ENCODE data around the gene HAPLN1. TPM values are rescaled to one million over a fixed set of nuclear protein-coding genes. Genes with fewer than 3 reads are reported as not detected.

The HAPLN1 gene
- total RNA-seq, 1 experiment from 2014 or later = not detected

DNA sequence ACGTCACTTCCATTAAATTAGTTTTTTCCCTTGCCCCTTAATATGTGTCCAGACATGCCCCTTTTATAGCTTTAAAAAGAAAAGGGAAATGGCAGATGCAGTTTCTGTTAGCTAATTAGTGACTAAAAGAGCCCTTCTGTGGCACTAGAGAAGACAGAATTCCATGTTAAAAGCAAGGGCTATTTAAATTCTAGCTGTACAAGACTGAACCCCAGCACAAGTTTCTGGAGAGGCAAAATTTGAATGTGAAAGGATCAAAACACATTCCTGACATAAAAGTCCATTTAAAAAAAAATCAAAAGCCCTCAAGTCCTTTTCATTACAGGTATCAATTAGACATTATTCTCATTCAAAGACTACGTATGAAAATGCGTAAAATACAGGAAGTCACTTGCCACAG lies 78.7 kb downstream of the HAPLN1 start:
- no peaks in the 10 kb centered on the region for H3K4me1 ChIP-seq (replicated peaks; ENCODE audit: insufficient read depth)
- no peak for DNase-seq
- POLR2A ChIA-PET (ENCODE audit: unreplicated experiment) = interaction anchor here (0.6 kb wide), 1 partner anchor 26 kb away, joined by 17 read pairs; no protein-coding TSS in a partner anchor
- no peak overlapping the region for H3K4me2 ChIP-seq
- CTCF ChIA-PET = no interaction called here
- TF ChIP-seq, protein P1, sequence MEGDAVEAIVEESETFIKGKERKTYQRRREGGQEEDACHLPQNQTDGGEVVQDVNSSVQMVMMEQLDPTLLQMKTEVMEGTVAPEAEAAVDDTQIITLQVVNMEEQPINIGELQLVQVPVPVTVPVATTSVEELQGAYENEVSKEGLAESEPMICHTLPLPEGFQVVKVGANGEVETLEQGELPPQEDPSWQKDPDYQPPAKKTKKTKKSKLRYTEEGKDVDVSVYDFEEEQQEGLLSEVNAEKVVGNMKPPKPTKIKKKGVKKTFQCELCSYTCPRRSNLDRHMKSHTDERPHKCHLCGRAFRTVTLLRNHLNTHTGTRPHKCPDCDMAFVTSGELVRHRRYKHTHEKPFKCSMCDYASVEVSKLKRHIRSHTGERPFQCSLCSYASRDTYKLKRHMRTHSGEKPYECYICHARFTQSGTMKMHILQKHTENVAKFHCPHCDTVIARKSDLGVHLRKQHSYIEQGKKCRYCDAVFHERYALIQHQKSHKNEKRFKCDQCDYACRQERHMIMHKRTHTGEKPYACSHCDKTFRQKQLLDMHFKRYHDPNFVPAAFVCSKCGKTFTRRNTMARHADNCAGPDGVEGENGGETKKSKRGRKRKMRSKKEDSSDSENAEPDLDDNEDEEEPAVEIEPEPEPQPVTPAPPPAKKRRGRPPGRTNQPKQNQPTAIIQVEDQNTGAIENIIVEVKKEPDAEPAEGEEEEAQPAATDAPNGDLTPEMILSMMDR (conservative IDR thresholded peaks at IDR 0.05) = no peak
- no peak for TF ChIP-seq EZH2 (IDR thresholded peaks at IDR 0.05; ENCODE audit: low read depth)
- H3K27ac ChIP-seq = no peak overlapping the region
- H3K4me3 ChIP-seq = no peak overlapping the region
- H3K9me2 ChIP-seq (ENCODE audit: insufficient read depth) = no peaks in the 10 kb centered on the region
- no TSS peak for BruUV-seq (replicated peaks)
- no peaks in the 10 kb centered on the region for H3K27me3 ChIP-seq (ENCODE audit: insufficient read depth, low read depth)
- intact Hi-C loops (cut with micrococcal nuclease; ENCODE audit: unreplicated experiment) = no loop called here
- no peak overlapping the region for H2AFZ ChIP-seq
- H3K36me3 ChIP-seq (ENCODE audit: low read depth) = no peaks in the 10 kb centered on the region
- no peaks in the 10 kb centered on the region for H3F3A ChIP-seq (ENCODE audit: insufficient read depth, low read depth)
- no peaks in the 10 kb centered on the region; the same call in 1 of the 2 replicates for H3K9me3 ChIP-seq (ENCODE audit: insufficient read depth, low read depth)
- H4K20me1 ChIP-seq (ENCODE audit: insufficient read depth) = no peaks in the 10 kb centered on the region
- no peaks in the 10 kb centered on the region for H3K79me2 ChIP-seq (ENCODE audit: low read depth)

DNA sequence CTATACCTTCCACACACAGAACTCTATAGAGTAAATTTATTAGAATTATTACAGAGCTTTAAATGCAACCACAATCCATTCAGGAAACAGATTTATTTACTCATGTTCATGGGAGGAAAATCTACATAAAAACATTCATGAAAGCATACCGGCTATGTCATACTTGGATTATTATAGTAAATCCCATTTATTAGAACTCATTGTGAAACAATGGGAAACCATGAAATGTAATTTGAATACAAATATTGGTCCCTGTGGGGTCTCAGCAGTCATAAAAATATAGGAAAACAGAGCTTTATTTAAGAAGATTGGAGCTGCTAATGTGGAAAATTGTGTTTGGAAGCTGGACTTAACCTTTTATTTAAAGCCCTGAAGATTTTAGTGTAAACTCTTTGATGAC lies 80.7 kb downstream of the HAPLN1 start:
- intact Hi-C loops (cut with micrococcal nuclease; ENCODE audit: unreplicated experiment) = no loop called here
- no peak for DNase-seq
- H3K9me3 ChIP-seq (ENCODE audit: insufficient read depth, low read depth) = no peaks in the 10 kb centered on the region; the same call in 1 of the 2 replicates
- POLR2A ChIA-PET (ENCODE audit: unreplicated experiment) = no interaction called here
- H3K27me3 ChIP-seq (ENCODE audit: insufficient read depth, low read depth) = no peaks in the 10 kb centered on the region
- H2AFZ ChIP-seq = no peak overlapping the region
- H3K79me2 ChIP-seq (ENCODE audit: low read depth) = no peaks in the 10 kb centered on the region
- H3K27ac ChIP-seq = no peak overlapping the region
- no peaks in the 10 kb centered on the region for H3K4me1 ChIP-seq (replicated peaks; ENCODE audit: insufficient read depth)
- H3K9me2 ChIP-seq (ENCODE audit: insufficient read depth) = no peaks in the 10 kb centered on the region
- H3F3A ChIP-seq (ENCODE audit: insufficient read depth, low read depth) = no peaks in the 10 kb centered on the region
- CTCF ChIA-PET = interaction anchor here (0.5 kb wide), 1 partner anchor 1328 kb away, joined by 3 read pairs; no protein-coding TSS in a partner anchor
- no peak overlapping the region for H3K4me2 ChIP-seq
- no peaks in the 10 kb centered on the region for H3K36me3 ChIP-seq (ENCODE audit: low read depth)
- no peak for TF ChIP-seq EZH2 (IDR thresholded peaks at IDR 0.05; ENCODE audit: low read depth)
- BruUV-seq (replicated peaks) = no TSS peak
- no peak overlapping the region for H3K4me3 ChIP-seq
- H4K20me1 ChIP-seq (ENCODE audit: insufficient read depth) = no peaks in the 10 kb centered on the region

DNA sequence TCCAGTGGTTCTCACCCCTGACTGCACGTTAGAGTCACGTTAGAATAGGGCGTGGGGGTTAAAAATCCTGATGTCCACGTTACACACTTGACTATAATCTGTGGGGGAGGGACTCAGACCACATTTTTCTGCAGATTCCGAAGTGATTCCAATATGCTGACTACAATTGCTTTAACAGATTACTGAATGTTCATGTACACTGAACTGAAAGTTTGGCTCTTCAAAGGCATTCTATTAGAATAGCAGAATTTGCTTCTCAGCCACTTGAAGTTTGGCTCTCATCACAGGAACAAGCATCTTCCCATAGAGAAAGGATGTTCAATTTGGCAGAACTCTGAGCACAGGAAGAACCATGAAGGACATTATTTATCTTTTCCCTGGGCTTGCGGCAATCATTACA lies 84.5 kb downstream of the HAPLN1 start:
- no peak for TF ChIP-seq EZH2 (IDR thresholded peaks at IDR 0.05; ENCODE audit: low read depth)
- TF ChIP-seq, protein P1 (conservative IDR thresholded peaks at IDR 0.05) = no peak
- no TSS peak for BruUV-seq (replicated peaks)
- POLR2A ChIA-PET (ENCODE audit: unreplicated experiment) = no interaction called here

DNA sequence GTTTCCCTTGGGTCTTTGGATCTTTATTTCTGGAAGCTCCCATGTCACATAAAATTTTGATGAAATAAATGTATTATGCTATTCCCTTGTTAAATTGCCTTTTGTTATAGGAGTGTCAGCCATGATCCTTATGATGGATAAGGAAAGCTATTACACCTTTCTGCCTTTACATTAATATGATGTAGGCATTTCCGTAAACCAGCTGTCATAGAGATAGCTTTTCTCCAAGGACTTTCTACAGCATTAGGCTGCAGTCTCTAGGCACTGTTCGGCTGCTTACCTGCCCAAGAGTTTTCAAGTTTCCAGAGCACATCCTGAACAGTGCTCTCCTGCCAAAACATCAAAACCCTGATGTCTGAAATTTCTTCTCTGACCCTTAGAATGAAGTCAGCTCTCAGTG lies 87.4 kb downstream of the HAPLN1 start:
- ChIA-PET CTCF (no interaction called here), POLR2A (ENCODE audit: unreplicated experiment) (no interaction called here)
- intact Hi-C loops (cut with micrococcal nuclease; ENCODE audit: unreplicated experiment) = loop anchor here (1.0 to 2.0 kb wide), 2 partner anchors 68 to 1276 kb away; no protein-coding TSS in a partner anchor
- no TSS peak for BruUV-seq (replicated peaks)
- H3K27me3 ChIP-seq (ENCODE audit: insufficient read depth, low read depth) = no peaks in the 10 kb centered on the region
- no peak for DNase-seq
- H4K20me1 ChIP-seq (ENCODE audit: insufficient read depth) = no peaks in the 10 kb centered on the region
- H3K36me3 ChIP-seq (ENCODE audit: low read depth) = no peaks in the 10 kb centered on the region
- H3K4me3 ChIP-seq = no peak overlapping the region
- H3K4me1 ChIP-seq (replicated peaks; ENCODE audit: insufficient read depth) = peaks cover 12% of the 10 kb centered on the region
- peak overlapping the region; percentile 31; the same call in 1 of the 2 replicates for H3K27ac ChIP-seq
- no peaks in the 10 kb centered on the region for H3K79me2 ChIP-seq (ENCODE audit: low read depth)
- peaks cover 13% of the 10 kb centered on the region; the same call in 1 of the 2 replicates for H3F3A ChIP-seq (ENCODE audit: insufficient read depth, low read depth)
- no peak for TF ChIP-seq EZH2 (IDR thresholded peaks at IDR 0.05; ENCODE audit: low read depth)
- TF ChIP-seq, protein P1 (conservative IDR thresholded peaks at IDR 0.05) = no peak
- H2AFZ ChIP-seq = no peak overlapping the region
- no peaks in the 10 kb centered on the region; the same call in 1 of the 2 replicates for H3K9me3 ChIP-seq (ENCODE audit: insufficient read depth, low read depth)
- no peaks in the 10 kb centered on the region for H3K9me2 ChIP-seq (ENCODE audit: insufficient read depth)
- peak overlapping the region; percentile 28; the same call in 1 of the 2 replicates for H3K4me2 ChIP-seq

More for the DNA sequence above, 84.5 kb downstream of the HAPLN1 start:
- no peaks in the 10 kb centered on the region for H4K20me1 ChIP-seq (ENCODE audit: insufficient read depth)
- DNase-seq = no peak
- peaks cover 13% of the 10 kb centered on the region; the same call in 1 of the 2 replicates for H3F3A ChIP-seq (ENCODE audit: insufficient read depth, low read depth)
- peaks cover 12% of the 10 kb centered on the region for H3K4me1 ChIP-seq (replicated peaks; ENCODE audit: insufficient read depth)
- H3K27me3 ChIP-seq (ENCODE audit: insufficient read depth, low read depth) = no peaks in the 10 kb centered on the region
- H2AFZ ChIP-seq = peak overlapping the region; percentile 26; the same call in 1 of the 2 replicates
- H3K9me3 ChIP-seq (ENCODE audit: insufficient read depth, low read depth) = no peaks in the 10 kb centered on the region; the same call in 1 of the 2 replicates
- H3K36me3 ChIP-seq (ENCODE audit: low read depth) = no peaks in the 10 kb centered on the region
- H3K4me2 ChIP-seq = no peak overlapping the region
- intact Hi-C loops (cut with micrococcal nuclease; ENCODE audit: unreplicated experiment) = no loop called here
- H3K79me2 ChIP-seq (ENCODE audit: low read depth) = no peaks in the 10 kb centered on the region
- no peak overlapping the region for H3K4me3 ChIP-seq
- CTCF ChIA-PET = no interaction called here
- H3K9me2 ChIP-seq (ENCODE audit: insufficient read depth) = no peaks in the 10 kb centered on the region
- no peak overlapping the region for H3K27ac ChIP-seq

All from PC-9 (cell line).